Fibroblast of lung (primary cell): ENCODE results near the gene ANAPC1. TPM values are rescaled to one million over a fixed set of nuclear protein-coding genes. Genes with fewer than 3 reads are reported as not detected.
"Not testable (repeated sequence)": the region's sequence is repeated elsewhere in the genome, so short reads cannot be mapped to it uniquely, and the experiment has no call there.

Experiments used
- DNase-seq, 2 donors: peaks; one replicate each; pipeline versions ENCODE4 v3.0.0 to v3.0.0-alpha.2; 2010; ENCODE audit warnings: low read depth in 2 of 2
- H2AFZ ChIP-seq: 2 replicates; pipeline ENCODE4 v1.5.1; 2012; ENCODE audit warnings: low read length, control low read depth, inconsistent platforms
- H3K27ac ChIP-seq: 2 replicates; pipeline ENCODE4 v1.5.1; 2011; ENCODE audit warnings: low read length, control low read depth; ENCODE audit not compliant: insufficient read depth
- H3K27me3 ChIP-seq: 2 replicates; pipeline ENCODE4 v1.5.1; 2011; ENCODE audit warnings: mild to moderate bottlenecking, low read length; ENCODE audit not compliant: control insufficient read depth, insufficient read depth
- H3K36me3 ChIP-seq: 2 replicates; pipeline ENCODE4 v1.5.1; 2011; ENCODE audit warnings: low read length; ENCODE audit not compliant: control insufficient read depth, insufficient read depth
- H3K4me1 ChIP-seq: 2 replicates; pipeline ENCODE4 v1.5.1; 2011; ENCODE audit warnings: low read length; ENCODE audit not compliant: control insufficient read depth, insufficient read depth; ENCODE audit errors: extremely low read depth
- H3K4me2 ChIP-seq: 2 replicates; pipeline ENCODE4 v1.5.1; 2011; ENCODE audit warnings: low read length, control low read depth; ENCODE audit not compliant: insufficient read depth; ENCODE audit errors: extremely low read depth
- H3K4me3 ChIP-seq, 4 experiments: fragments of 200-600 bp in 1 of 4; sonication (generic) in 1 of 4; replicated peaks in 1 of 4; 2 replicates each; pipeline ENCODE4 v1.5.1; 2011 to 2016; ENCODE audit warnings: low read length in 4 of 4, low read depth in 3 of 4, mild to moderate bottlenecking in 3 of 4, control low read depth in 2 of 4, inconsistent platforms in 1 of 4, mixed read lengths in 1 of 4; ENCODE audit not compliant: insufficient read depth in 1 of 4; ENCODE audit errors: control extremely low read depth in 1 of 4
- H3K79me2 ChIP-seq: 2 replicates; pipeline ENCODE4 v1.5.1; 2012; ENCODE audit warnings: mild to moderate bottlenecking, low read length, inconsistent platforms; ENCODE audit not compliant: control insufficient read depth, insufficient read depth
- H3K9ac ChIP-seq: 2 replicates; pipeline ENCODE4 v1.5.1; 2011; ENCODE audit warnings: mild to moderate bottlenecking, low read length, control low read depth; ENCODE audit not compliant: insufficient read depth
- H3K9me3 ChIP-seq: 2 replicates; pipeline ENCODE4 v1.5.1; 2012; ENCODE audit warnings: low read depth, low read length; ENCODE audit not compliant: control insufficient read depth, insufficient read depth
- H4K20me1 ChIP-seq: 2 replicates; pipeline ENCODE4 v1.5.1; 2011; ENCODE audit warnings: low read length; ENCODE audit not compliant: control insufficient read depth, insufficient read depth; ENCODE audit errors: extremely low read depth
- polyA plus RNA-seq, 2 donors: library from polyadenylated mRNA; depleted of rRNA in 1 of 2; stranded (reverse) in 1 of 2; unstranded in 1 of 2; fragments of >200 nt; gene quantifications; 2 replicates each; pipeline ENCODE4 v1.2.1, GENCODE V29; 2011 to 2012; ENCODE audit warnings: missing spikeins in 1 of 2
- total RNA-seq: library from RNA; depleted of rRNA; stranded (reverse); fragments of >200 nt; gene quantifications from 2 replicates; pipeline ENCODE4 v1.2.1, GENCODE V29; 2014
- TF ChIP-seq, protein P1 (sequence below), 2 donors: IDR thresholded peaks in 1 of 2; conservative IDR thresholded peaks in 1 of 2; 1 replicate in 1 of 2; 2 replicates in 1 of 2; pipeline ENCODE4 v1.5.1; 2011 to 2012; ENCODE audit warnings: low read length in 2 of 2, control low read depth in 1 of 2, inconsistent platforms in 1 of 2, low read depth in 1 of 2, mild to moderate bottlenecking in 1 of 2

ANAPC1 gene
- total and polyA plus RNA-seq, 2 donors (not counting 1 experiment from before 2014, with no cell fraction given) = 19.6 to 46.1 TPM

DNA sequence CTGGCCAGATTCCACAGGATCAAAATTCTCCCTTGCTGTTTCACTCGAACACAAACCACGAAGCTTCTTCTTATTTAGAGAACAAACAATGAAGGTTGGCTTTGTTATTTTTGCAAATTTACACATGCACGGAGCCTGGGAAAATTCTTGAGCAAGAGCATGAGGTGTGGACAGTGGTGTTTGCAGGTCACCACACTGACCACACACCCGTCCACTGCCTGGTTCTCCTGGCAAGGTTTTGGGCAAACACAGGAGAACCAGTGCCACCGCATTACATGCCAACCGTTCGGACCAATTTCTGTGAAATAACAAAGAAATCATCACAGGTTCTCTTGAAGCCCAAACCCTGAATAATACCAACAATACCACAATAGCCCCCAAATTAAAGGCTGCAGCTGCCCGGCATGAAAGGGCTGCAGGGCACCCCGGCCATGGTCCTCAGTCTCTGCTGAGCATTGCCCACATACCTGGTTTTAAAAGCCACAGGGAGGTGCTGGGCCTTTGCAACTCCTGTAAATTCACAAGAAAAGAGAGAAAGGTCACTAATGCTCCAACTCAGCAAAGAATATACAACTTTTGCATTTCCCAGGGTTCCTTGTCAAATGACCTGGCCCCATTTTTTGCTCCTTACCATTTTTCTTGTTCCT is 154.1 kb downstream of the ANAPC1 start:
- H4K20me1 ChIP-seq, H3K9ac ChIP-seq, H2AFZ ChIP-seq, H3K36me3 ChIP-seq, H3K27me3 ChIP-seq, H3K27ac ChIP-seq, H3K4me1 ChIP-seq, H3K4me2 ChIP-seq, H3K79me2 ChIP-seq, H3K4me3 ChIP-seq, H3K9me3 ChIP-seq, DNase-seq: not testable (repeated sequence)

DNA sequence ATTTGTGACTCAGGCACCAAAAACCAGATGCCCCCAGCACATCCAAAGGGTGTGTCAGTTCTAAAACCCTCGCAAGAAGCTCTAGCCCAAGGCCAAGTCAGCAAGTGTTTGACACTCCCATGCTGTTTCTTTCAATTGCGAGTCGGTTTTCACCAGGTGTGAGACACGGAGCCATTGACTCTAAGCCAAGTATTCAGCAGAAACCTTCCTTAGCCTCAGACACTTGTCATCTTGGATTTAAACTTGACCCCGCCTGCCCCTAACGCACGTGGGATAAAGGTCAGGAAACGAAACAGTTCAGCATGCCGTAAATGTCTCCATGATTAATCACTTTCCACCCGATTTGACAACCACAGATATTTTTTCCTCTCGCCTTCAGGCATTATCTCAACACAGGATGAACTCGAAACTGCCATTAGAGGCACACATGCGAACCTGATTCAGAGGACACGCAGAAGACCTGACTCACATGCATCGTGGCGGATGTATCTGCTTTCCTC is 156.3 kb downstream of the ANAPC1 start:
- H3K27me3 ChIP-seq, H3K9ac ChIP-seq, H3K36me3 ChIP-seq, H3K9me3 ChIP-seq, H3K4me3 ChIP-seq, H4K20me1 ChIP-seq, H3K4me1 ChIP-seq, H2AFZ ChIP-seq, H3K4me2 ChIP-seq, DNase-seq, H3K79me2 ChIP-seq, H3K27ac ChIP-seq: not testable (repeated sequence)

DNA sequence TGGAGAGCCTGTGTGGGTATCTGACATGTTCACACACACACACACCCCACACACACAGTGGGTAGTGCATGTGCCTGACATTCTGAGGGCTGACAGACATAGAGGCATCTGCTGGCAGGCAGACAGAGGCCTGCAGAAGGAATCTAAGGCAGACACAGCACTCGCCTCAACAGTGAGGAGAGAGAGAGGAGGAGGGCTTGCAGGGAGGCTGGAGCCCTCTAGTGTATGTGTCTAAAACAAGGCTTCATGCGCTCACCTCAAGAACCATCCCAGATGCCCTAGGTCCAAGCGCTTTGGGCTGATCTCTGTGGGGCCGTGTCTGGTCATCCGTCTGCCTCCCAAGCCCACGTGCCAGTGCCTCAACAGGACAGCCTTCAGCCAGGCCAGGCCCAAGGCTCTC is 158.3 kb downstream of the ANAPC1 start:
- not testable (repeated sequence) for H3K27me3 ChIP-seq, H3K4me1 ChIP-seq, H3K9me3 ChIP-seq, H3K36me3 ChIP-seq, H4K20me1 ChIP-seq, H3K9ac ChIP-seq, H3K4me3 ChIP-seq, H3K27ac ChIP-seq, H3K4me2 ChIP-seq, H2AFZ ChIP-seq, H3K79me2 ChIP-seq
- peak; percentile 35 to 39 for DNase-seq
- TF ChIP-seq, protein P1, sequence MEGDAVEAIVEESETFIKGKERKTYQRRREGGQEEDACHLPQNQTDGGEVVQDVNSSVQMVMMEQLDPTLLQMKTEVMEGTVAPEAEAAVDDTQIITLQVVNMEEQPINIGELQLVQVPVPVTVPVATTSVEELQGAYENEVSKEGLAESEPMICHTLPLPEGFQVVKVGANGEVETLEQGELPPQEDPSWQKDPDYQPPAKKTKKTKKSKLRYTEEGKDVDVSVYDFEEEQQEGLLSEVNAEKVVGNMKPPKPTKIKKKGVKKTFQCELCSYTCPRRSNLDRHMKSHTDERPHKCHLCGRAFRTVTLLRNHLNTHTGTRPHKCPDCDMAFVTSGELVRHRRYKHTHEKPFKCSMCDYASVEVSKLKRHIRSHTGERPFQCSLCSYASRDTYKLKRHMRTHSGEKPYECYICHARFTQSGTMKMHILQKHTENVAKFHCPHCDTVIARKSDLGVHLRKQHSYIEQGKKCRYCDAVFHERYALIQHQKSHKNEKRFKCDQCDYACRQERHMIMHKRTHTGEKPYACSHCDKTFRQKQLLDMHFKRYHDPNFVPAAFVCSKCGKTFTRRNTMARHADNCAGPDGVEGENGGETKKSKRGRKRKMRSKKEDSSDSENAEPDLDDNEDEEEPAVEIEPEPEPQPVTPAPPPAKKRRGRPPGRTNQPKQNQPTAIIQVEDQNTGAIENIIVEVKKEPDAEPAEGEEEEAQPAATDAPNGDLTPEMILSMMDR (conservative IDR thresholded peaks at IDR 0.05 in 1 of 2, IDR thresholded peaks at IDR 0.05 in 1 of 2; ENCODE audit: low read depth in 1 of 2, low read length in 2 of 2) = peak in 1 of 2 donors; percentile 12

DNA sequence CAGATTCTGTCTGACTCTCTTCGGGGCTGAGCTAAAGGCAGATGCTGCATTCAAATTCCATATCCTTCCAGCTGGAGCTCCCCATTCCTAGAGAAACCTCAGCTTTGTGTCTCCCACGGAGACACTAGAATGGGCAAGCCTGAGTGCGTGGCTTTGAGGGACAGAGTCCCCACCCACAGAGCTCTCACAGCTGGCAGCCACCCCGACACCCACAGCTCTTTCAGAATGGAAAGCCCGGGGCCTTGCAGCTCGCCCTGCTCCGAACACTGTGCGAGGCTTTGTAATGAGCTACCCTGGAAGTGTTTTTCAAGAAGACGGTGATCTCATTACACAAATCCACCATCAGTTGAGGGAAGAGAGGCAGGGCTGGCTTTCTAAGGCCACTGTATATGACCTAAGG is 164.4 kb downstream of the ANAPC1 start:
- not testable (repeated sequence) for H3K27me3 ChIP-seq, H3K4me1 ChIP-seq, DNase-seq, H3K9me3 ChIP-seq, H3K79me2 ChIP-seq, H3K27ac ChIP-seq, H2AFZ ChIP-seq, H4K20me1 ChIP-seq, H3K4me3 ChIP-seq, H3K9ac ChIP-seq, H3K4me2 ChIP-seq, H3K36me3 ChIP-seq

Other genes with a start within 250 kb of the ANAPC1 start
- gene MERTK, start 14.4 kb upstream of the ANAPC1 start, total RNA-seq = 1.8 and 6.6 TPM in 2 replicates
- gene MERTK, start 14.4 kb upstream of the ANAPC1 start, polyA plus RNA-seq = 0.34 and 0.71 TPM in 2 replicates
- 21.6 and 31.5 TPM in 2 replicates for gene TMEM87B, start 171.1 kb upstream of the ANAPC1 start, total RNA-seq
- 30.5 and 33.9 TPM in 2 replicates for gene TMEM87B, start 171.1 kb upstream of the ANAPC1 start, polyA plus RNA-seq